ENCODE results near the gene LNP1.

LNP1 gene

DNA sequence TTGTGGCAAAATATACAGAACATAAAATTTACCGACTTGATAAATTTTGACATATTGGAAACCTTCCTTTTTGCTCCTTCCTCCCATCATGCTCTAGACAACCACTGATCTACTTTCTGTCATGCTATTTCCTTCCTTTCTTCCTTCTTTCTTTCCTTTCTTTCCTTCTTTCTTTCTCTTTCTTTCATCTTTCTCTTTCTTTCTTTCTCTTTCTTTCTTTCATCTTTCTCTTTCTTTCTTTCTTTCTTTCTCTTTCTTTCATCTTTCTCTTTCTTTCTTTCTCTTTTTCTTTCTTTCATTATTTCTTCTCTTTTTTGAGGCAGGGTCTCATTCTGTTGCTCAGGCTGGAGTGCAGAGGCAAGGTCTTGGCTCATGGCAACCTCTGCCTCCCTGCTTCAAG is 82.2 kb downstream of the LNP1 start:
- no peak for DNase-seq

DNA sequence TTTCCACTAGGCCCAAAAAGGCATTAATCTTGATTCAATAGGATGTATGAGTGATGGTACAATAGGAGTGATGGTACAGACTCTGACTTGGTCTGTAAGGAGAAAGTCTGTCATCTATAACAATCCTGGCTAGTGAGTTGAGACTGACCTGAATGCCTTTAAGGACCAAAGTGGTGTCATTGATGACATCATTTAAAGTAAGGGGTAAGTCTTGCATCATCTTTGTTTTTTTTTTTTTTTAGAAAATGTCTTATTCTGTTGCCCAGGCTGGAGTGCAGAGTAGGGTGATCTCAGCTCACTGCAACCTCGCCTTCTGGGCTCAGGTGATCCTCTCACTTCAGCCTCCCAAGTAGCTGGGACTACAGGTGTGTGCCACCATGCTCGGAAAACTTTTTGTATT is 85.5 kb downstream of the LNP1 start:
- no peak for DNase-seq

DNA sequence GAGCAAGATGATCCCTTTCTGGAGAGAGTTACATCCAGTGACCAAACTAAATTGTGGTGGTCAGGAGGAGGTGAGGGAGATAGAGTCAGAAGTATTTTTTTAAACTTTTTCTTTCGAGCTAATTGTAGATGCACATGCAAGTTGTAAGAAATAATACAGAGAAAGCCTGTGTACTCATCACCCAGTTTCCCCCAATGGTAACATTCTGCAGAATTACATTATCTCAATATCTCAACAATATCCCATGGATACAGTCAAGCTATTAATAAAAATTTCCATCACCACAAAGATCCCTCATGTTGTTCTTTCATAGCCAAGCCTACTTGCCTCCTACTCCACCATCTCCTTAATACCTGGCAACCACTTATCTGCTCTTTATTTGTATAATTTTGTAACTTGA is 87.8 kb downstream of the LNP1 start:
- DNase-seq = no peak

DNA sequence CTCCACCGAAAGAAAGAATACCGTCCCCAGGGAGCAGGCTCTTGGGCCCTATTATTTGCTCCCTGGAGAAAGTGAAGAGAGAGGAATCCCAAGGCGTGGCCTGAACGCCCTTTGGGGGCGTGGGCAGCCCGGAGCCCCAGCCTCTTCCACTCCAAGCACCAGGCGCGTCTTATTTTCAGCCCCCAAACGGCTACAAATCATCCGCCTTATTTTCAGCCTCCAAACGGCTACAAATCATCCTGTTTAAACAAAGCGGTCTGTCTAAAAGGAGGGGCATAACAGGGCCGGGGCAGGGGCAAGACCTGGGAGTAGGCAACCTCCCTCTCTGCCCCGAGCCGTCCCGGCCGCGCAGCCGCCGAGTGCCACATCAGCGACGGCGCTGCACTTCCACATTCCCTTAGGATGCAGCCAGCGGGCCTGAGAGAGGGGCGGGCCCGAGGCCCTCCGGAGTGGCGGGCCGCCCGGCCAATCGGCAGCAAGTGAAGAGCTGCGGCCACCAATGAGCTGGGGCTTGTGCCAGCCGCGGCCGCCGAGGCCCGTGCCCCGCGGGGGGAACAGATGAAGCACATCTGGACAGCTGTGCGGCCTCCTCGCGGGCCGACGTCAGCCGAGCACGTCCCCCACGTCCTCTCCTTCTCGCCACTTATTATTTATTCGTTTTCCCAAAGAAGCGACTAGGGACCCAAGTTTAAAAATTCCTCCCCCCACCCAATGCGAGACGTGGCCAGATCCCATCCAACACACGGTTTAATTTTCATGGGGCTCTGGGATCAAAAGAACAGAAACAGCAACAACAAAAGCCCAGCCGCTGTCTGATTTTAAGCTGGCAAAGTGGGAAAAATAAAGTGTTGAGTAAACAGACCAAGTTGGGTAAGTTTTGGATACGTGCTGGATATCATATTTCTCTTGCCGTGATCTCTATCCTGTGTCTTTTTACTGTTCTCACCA is 91.0 kb downstream of the LNP1 start, which contains the start of gene TMEM45A:
TSS of gene TMEM45A (plus strand) at position 561 of the 948 bp plus-strand sequence. CDS start 62,593 bp downstream, outside the sequence.
- DNase-seq = peak; percentile 80

DNA sequence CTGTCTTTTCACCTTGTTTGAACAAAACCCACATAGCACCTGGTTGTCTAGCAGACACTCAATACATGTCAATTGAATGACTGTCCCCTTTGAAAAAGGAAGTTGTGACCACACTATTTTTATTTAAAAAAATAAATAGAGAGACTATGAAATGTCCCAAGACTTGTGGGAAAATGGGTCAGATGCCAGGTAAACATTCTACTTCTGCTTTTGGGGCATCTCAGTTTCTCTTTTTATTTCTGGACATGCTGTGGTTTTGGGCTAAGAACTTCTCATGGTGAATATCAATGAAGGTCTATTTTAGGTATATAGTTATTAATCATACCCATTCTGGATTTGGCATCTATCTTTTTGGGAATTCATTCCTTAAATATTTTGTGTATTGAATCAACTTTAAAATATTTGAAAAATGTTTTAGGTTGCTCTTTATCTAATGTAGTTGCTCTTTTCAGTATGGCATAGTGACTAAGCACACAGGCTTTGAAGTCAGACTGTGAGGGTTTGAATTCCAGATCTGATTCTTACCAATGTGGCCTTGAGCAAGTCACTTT is 95.4 kb downstream of the LNP1 start:
- peak; percentile 58 for DNase-seq

DNA sequence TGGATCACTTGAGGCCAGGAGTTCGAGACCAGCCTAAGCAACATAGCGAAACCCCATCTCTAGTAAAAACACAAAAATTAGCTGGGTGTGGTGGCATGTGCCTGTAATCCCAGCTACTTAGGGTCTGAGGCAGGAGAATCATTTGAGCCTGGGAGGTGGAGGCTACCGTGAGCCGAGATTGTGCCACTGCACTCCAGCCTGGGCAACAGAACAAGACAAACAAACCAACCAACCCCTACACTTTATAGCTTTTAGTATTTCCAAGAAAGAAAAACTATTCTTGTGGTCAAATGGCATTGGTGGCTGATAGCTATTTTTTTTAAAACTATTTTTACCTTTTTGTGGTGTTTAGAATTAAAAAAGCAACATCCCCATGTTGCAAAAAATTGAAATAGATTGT is 98.3 kb downstream of the LNP1 start:
- no peak for DNase-seq

DNA sequence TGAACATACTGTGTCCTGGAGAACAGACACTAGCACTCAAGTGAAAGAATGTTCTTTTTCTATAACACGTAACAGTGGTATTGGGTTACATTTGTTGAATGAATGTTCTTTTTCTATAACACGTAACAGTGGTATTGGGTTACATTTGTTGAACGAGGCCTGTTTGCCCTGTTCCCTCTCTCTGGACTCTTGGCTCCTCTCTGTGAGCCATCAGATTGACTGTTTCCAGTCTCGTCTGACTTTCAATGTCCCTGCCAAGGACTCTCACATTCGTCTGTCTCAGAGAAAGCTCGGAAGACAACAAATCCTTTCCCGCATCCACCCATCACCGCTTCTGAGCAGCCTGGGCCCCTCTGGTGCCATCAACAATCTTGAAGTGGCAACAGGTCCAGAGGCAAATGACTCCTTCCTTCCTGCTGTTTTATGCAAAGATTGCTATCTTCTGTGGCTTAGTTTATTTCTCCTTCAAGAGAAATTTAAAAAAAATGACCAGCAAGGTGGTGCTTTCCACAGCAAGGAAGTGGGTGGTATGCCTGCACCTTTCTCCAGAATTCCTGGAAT is 99.1 kb downstream of the LNP1 start:
- DNase-seq = no peak

DNA sequence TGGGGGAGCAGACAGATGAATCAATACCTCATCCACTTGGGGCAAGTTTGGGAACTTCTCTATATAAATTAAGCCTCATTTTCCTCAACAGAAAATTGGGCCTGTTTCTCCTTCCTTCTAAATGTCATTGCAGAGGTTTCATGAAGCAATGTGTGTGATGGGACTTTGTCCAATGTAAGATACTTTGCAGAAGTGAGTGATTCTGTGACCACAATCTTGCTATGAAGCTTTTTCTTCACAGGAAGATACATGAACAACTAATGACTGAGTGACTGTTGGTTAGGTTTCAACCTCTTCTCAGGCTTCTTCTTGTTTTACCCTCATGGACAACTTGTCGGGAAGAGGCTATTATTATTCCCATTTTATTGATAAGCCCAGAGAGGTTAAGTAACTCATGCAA is 102.1 kb downstream of the LNP1 start:
- peak; percentile 88 for DNase-seq
